Ascending aorta (tissue), 2 donors: ENCODE results near the gene ITCH. TPM values are rescaled to one million over a fixed set of nuclear protein-coding genes. Genes with fewer than 3 reads are reported as not detected.

Experiments used
- DNase-seq, 2 donors: peaks; one replicate each; pipeline ENCODE4 v3.0.0-alpha.2; 2019; ENCODE audit warnings: low spot score in 2 of 2
- H3K27ac ChIP-seq, 2 donors: fragments of 200-600 bp; sonication (generic); one replicate each; pipeline ENCODE4 v1.5.1; 2016 to 2017; ENCODE audit warnings: mild to moderate bottlenecking in 1 of 2
- H3K27me3 ChIP-seq: fragments of 200-600 bp; sonication (generic); one replicate; pipeline ENCODE4 v1.5.1; 2017
- H3K36me3 ChIP-seq, 2 donors: fragments of 200-600 bp; sonication (generic); one replicate each; pipeline ENCODE4 v1.5.1; 2016
- H3K4me1 ChIP-seq, 2 donors: fragments of 200-600 bp; sonication (generic); one replicate each; pipeline ENCODE4 v1.5.1; 2016 to 2017; ENCODE audit warnings: mild to moderate bottlenecking in 1 of 2
- H3K4me3 ChIP-seq, 2 donors: fragments of 200-600 bp; sonication (generic); one replicate each; pipeline ENCODE4 v1.5.1; 2016 to 2017; ENCODE audit warnings: mild to moderate bottlenecking in 1 of 2
- H3K9me3 ChIP-seq, 2 donors: fragments of 200-600 bp; sonication (generic); one replicate each; pipeline ENCODE4 v1.5.1; 2016
- intact Hi-C: fragments of 100-400 bp; cut with DNase I; formaldehyde crosslinking; loops from one replicate; pipeline ENCODE4 v1.15.1; 2023
- total RNA-seq: library from RNA; depleted of rRNA; stranded (reverse); fragments of >200 nt; gene quantifications from one replicate; pipeline ENCODE4 v1.1.0, GENCODE V29; 2016
- TF ChIP-seq, protein P1 (sequence below), 3 experiments: fragments of 200-600 bp in 2 of 3; fragments of 450-650 bp in 1 of 3; sonication (generic) in 2 of 3; IDR thresholded peaks; one replicate each; pipeline ENCODE4 v1.5.1; 2016 to 2019; ENCODE audit warnings: antibody characterized with exemption in 3 of 3, mild to moderate bottlenecking in 1 of 3, moderate library complexity in 1 of 3

ITCH gene
- total RNA-seq, 1 donor from 2014 or later, result 42.8 TPM

DNA sequence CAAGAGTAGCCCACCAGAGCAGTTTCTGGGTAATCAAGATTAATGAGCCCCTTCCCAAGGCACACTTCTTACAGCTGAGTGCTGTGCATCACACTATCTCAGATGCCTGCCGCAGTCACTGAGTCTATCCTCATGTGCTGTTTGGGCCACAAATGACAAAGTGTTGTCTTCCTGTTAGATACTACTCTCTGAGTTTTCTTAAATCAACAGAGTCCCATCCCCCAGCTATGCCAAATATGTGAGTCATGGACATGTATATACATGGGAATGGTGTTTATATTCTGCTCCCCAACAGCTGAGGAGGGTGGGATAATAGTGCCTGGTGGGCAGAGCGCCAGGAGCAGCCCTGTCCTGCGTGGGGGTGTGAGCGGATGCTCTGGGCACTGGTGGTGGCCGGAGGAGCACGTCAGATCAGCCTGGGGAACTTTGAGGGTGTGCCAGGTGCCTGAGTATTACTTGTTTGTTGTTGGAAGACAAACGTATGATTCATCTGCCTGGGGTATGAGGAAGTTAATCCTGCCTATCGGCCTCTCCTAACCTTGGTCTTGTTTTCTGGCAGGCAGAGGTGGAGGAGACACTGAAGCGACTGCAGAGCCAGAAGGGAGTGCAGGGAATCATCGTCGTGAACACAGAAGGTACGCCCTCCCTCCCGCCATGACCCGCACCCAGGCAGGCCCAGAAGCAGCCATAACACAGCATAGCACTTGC lies 162.8 kb downstream of the ITCH start:
- peak overlapping the region; percentile 79 to 82 for H3K27ac ChIP-seq
- no peaks in the 10 kb centered on the region for H3K27me3 ChIP-seq
- H3K4me3 ChIP-seq, result no peak overlapping the region
- no peaks in the 10 kb centered on the region for H3K9me3 ChIP-seq
- TF ChIP-seq, protein P1, sequence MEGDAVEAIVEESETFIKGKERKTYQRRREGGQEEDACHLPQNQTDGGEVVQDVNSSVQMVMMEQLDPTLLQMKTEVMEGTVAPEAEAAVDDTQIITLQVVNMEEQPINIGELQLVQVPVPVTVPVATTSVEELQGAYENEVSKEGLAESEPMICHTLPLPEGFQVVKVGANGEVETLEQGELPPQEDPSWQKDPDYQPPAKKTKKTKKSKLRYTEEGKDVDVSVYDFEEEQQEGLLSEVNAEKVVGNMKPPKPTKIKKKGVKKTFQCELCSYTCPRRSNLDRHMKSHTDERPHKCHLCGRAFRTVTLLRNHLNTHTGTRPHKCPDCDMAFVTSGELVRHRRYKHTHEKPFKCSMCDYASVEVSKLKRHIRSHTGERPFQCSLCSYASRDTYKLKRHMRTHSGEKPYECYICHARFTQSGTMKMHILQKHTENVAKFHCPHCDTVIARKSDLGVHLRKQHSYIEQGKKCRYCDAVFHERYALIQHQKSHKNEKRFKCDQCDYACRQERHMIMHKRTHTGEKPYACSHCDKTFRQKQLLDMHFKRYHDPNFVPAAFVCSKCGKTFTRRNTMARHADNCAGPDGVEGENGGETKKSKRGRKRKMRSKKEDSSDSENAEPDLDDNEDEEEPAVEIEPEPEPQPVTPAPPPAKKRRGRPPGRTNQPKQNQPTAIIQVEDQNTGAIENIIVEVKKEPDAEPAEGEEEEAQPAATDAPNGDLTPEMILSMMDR (IDR thresholded peaks at IDR 0.05), result no peak
- peaks cover 6 to 45% of the 10 kb centered on the region in 2 donors for H3K4me1 ChIP-seq
- intact Hi-C loops, result no loop called here
- DNase-seq, result peak; percentile 45 to 94
- H3K36me3 ChIP-seq, result peaks cover 38 to 39% of the 10 kb centered on the region in 2 donors

DNA sequence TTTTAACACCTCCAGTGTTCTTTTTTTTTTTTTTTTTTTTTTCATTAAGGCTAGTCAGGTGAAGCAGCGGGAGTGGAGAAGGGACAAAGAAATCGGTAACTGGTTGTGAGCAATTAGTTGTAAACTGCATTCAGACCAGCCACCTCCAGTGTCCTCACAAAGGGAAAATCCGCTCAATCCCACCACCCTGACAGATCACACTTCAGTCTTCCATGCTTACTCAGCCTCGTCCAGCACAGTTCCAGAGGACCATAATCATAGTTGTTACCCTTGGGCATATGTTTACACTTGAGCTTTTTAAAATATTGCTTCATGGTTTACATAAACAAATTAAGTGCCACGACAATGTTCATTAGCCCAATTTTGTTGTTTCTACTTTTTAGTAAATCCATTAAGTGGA lies 163.4 kb downstream of the ITCH start:
- intact Hi-C loops, result no loop called here
- Histone ChIP-seq H3K9me3 (no peaks in the 10 kb centered on the region), H3K4me1 (peaks cover 6 to 48% of the 10 kb centered on the region in 2 donors), H3K27me3 (no peaks in the 10 kb centered on the region), H3K36me3 (peaks cover 39 to 44% of the 10 kb centered on the region in 2 donors), H3K4me3 (no peak overlapping the region), H3K27ac (peak overlapping the region; percentile 71 to 79)
- no peak for DNase-seq
- TF ChIP-seq, protein P1 (IDR thresholded peaks at IDR 0.05), result no peak

DNA sequence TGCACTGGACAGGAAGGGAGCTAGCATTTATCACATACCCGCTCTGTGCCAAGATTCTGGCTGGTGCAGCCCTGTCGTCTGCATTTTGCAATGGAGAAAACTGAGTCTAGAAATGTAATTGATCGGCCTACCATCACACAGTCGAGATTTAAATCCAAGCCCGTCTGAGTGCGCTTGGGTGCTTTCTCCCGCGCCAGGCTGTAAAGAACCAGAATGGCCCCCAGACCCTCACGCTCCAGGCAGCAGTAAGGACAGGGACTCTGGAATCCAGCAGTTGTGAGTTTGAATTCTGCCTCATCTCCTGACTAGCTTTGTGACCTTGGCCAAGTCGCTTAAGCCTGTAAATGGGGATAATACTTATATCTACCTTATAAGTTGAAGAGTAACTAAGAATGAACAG lies 163.9 kb downstream of the ITCH start:
- Histone ChIP-seq H3K27ac (peak overlapping the region; percentile 71 to 79), H3K4me1 (peaks cover 6 to 48% of the 10 kb centered on the region in 2 donors), H3K36me3 (peaks cover 39 to 49% of the 10 kb centered on the region in 2 donors), H3K4me3 (no peak overlapping the region), H3K9me3 (no peaks in the 10 kb centered on the region), H3K27me3 (no peaks in the 10 kb centered on the region)
- intact Hi-C loops, result no loop called here
- DNase-seq, result no peak
- TF ChIP-seq, protein P1 (IDR thresholded peaks at IDR 0.05), result no peak

DNA sequence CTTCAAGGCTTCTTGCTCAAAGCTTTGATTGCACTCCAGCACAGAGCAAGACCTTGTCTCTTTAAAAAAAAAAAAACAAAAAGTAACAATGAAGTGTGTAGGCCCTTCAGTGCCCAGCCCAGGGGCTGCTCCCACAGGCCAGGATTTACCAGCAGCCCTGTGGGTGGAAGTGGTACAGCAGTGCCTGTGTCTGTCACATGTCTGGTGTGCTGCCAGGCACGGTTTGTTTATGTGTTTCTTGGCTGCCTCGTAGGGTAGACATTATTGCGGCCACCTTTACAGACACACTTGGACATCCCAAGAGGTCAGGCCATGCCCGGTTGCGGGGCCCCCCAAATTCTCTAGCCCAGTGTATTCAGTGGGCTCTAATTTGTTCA lies 165.8 kb downstream of the ITCH start:
- DNase-seq, result peak in 1 of 2 donors; percentile 19
- peak overlapping the region in 1 of 2 donors; percentile 17 for H3K27ac ChIP-seq
- H3K4me1 ChIP-seq, result peaks cover 6 to 36% of the 10 kb centered on the region in 2 donors
- TF ChIP-seq, protein P1 (IDR thresholded peaks at IDR 0.05), result no peak
- intact Hi-C loops, result no loop called here
- H3K36me3 ChIP-seq, result peaks cover 54 to 68% of the 10 kb centered on the region in 2 donors
- no peaks in the 10 kb centered on the region for H3K27me3 ChIP-seq
- no peaks in the 10 kb centered on the region for H3K9me3 ChIP-seq
- H3K4me3 ChIP-seq, result no peak overlapping the region

DNA sequence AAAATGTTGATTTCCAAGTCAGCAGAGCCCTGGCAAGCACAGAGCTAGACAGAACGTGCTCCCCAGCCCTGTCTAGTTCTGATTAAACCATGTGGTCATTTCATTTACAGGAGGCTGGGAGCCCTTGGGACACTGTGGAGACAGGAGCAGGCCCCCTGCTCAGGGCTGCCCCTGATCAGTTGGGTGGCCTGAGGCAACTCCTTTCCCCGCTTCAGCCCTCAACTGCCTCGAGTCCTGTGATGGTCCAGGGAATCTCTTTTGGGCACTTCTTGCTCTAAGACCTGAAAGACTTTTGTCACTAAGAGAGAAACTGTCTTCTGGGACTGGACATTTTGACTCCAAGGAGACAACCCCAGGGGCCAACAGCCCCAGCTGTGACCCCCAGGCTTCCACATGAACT lies 166.7 kb downstream of the ITCH start:
- H3K4me3 ChIP-seq, result no peak overlapping the region
- H3K4me1 ChIP-seq, result peaks cover 6 to 33% of the 10 kb centered on the region in 2 donors
- peaks cover 62 to 77% of the 10 kb centered on the region in 2 donors for H3K36me3 ChIP-seq
- TF ChIP-seq, protein P1 (IDR thresholded peaks at IDR 0.05), result no peak
- intact Hi-C loops, result no loop called here
- no peak overlapping the region for H3K27ac ChIP-seq
- H3K27me3 ChIP-seq, result no peaks in the 10 kb centered on the region
- peak in 1 of 2 donors; percentile 15 for DNase-seq
- H3K9me3 ChIP-seq, result no peaks in the 10 kb centered on the region
